ENCODE data around the gene NME4. TPM values are rescaled to one million over a fixed set of nuclear protein-coding genes. Genes with fewer than 3 reads are reported as not detected.

Gene NME4
- polyA plus RNA-seq, 2 donors, result 40.3 to 41.9 TPM

DNA sequence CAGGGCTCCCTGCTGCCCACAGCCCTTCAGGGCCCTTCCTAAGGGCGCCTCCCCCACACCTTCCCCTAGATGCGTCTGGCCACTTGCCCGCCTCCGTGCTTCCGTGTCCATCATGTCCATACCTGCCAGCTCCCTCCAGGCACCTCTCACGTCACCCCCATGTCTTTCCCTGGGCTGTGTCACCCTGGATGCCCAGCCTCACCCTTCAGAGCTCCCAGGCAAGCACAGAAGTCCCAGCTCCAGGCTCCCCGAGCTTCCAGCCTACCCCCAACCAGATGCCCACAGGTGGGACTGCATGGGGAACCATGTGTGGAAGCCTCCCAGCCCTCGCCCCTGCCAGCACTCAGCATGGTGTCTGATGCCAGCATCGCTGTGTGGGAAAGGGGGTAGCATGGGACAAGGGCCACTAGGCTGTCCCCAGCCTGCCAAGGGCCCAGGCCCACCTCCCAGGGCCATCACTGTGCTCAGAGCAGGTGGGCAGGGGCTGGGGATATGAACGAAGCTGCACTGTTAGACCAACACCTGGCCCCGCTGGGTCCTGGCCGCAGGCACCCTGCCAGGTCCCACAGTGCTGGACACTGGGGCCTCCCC, 42.6 kb upstream of the NME4 start:
- H3K4me3 ChIP-seq (ENCODE audit: low read depth in 1 of 2, low read length in 2 of 2), result no peak overlapping the region
- 66 to 82% methylated on average over 12 of the region's 12 CpGs for WGBS, 2 donors
- H3K27me3 ChIP-seq (ENCODE audit: control insufficient read depth in 1 of 2, insufficient read depth in 2 of 2, low read length in 2 of 2), result no peaks in the 10 kb centered on the region
- no peaks in the 10 kb centered on the region for H3K9me3 ChIP-seq (ENCODE audit: control insufficient read depth in 2 of 2, insufficient read depth in 1 of 2, low read depth in 1 of 2, low read length in 1 of 2)
- H3K36me3 ChIP-seq (ENCODE audit: control insufficient read depth in 2 of 2, insufficient read depth in 2 of 2, low read length in 1 of 2), result no peaks in the 10 kb centered on the region
- H3K27ac ChIP-seq (ENCODE audit: low read depth in 2 of 2, low read length in 1 of 2), result peak overlapping the region; percentile 84 to 88
- peaks cover 5 to 20% of the 10 kb centered on the region in 2 donors for H3K4me1 ChIP-seq (ENCODE audit: control insufficient read depth in 2 of 2, insufficient read depth in 2 of 2, low read length in 1 of 2)

DNA sequence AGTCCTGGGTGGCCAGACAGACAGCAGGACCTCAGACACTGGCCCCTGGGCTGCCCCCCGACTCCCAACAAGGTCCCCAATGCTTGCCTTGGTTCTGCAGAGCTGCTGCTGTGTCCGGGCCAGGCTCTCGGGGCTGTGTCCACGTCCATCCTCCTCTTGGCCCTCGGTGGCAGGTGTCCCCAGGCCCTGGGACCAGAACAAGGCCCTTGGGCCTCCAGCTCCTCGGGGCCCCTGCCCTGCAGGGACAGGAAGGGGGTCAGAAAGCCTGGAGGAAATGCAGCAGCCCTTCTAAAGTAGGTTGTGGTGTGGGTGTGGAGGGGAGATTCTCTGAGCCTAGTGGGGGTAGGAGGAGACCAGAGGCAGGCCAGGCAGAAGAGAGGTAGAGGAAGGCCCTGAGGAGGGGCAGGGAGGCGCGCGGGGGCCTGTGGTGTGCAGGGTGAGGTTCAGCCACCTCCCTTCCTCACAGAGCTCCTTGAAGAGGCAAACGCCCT, 42.0 kb upstream of the NME4 start:
- no peaks in the 10 kb centered on the region for H3K27me3 ChIP-seq (ENCODE audit: control insufficient read depth in 1 of 2, insufficient read depth in 2 of 2, low read length in 2 of 2)
- H3K4me1 ChIP-seq (ENCODE audit: control insufficient read depth in 2 of 2, insufficient read depth in 2 of 2, low read length in 1 of 2), result peaks cover 5 to 20% of the 10 kb centered on the region in 2 donors
- WGBS, 2 donors, result 83 to 84% methylated on average over 10 of the region's 10 CpGs
- H3K4me3 ChIP-seq (ENCODE audit: low read depth in 1 of 2, low read length in 2 of 2), result no peak overlapping the region
- no peaks in the 10 kb centered on the region for H3K36me3 ChIP-seq (ENCODE audit: control insufficient read depth in 2 of 2, insufficient read depth in 2 of 2, low read length in 1 of 2)
- H3K9me3 ChIP-seq (ENCODE audit: control insufficient read depth in 2 of 2, insufficient read depth in 1 of 2, low read depth in 1 of 2, low read length in 1 of 2), result no peaks in the 10 kb centered on the region
- H3K27ac ChIP-seq (ENCODE audit: low read depth in 2 of 2, low read length in 1 of 2), result peak overlapping the region in 1 of 2 donors; percentile 48

DNA sequence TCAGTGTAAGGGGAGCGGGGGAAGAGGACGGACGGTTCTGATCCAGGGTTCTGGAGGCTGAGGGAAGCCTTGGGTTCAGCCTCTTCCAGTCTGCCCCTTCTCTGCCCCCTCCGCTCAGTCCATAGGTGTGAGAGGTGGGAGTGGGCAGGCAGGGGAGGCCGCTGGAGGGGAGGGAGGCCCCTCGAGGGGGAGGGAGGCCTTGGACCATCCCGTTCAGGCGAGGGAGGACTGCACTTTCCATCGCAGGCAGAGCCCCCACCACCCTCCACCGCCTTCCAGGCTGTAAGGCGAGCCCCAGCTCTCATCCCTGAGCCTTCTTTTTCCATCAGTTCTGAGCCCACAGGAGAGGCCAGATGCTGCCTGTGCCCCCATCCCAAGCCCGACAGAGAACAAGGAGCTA, 40.3 kb upstream of the NME4 start:
- Histone ChIP-seq H3K27ac (ENCODE audit: low read depth in 2 of 2, low read length in 1 of 2) (no peak overlapping the region), H3K36me3 (ENCODE audit: control insufficient read depth in 2 of 2, insufficient read depth in 2 of 2, low read length in 1 of 2) (no peaks in the 10 kb centered on the region), H3K27me3 (ENCODE audit: control insufficient read depth in 1 of 2, insufficient read depth in 2 of 2, low read length in 2 of 2) (no peaks in the 10 kb centered on the region), H3K4me1 (ENCODE audit: control insufficient read depth in 2 of 2, insufficient read depth in 2 of 2, low read length in 1 of 2) (peaks cover 5 to 20% of the 10 kb centered on the region in 2 donors), H3K9me3 (ENCODE audit: control insufficient read depth in 2 of 2, insufficient read depth in 1 of 2, low read depth in 1 of 2, low read length in 1 of 2) (no peaks in the 10 kb centered on the region), H3K4me3 (ENCODE audit: low read depth in 1 of 2, low read length in 2 of 2) (no peak overlapping the region)
- 76 to 88% methylated on average over 8 to 12 of the region's 12 CpGs for WGBS, 2 donors

DNA sequence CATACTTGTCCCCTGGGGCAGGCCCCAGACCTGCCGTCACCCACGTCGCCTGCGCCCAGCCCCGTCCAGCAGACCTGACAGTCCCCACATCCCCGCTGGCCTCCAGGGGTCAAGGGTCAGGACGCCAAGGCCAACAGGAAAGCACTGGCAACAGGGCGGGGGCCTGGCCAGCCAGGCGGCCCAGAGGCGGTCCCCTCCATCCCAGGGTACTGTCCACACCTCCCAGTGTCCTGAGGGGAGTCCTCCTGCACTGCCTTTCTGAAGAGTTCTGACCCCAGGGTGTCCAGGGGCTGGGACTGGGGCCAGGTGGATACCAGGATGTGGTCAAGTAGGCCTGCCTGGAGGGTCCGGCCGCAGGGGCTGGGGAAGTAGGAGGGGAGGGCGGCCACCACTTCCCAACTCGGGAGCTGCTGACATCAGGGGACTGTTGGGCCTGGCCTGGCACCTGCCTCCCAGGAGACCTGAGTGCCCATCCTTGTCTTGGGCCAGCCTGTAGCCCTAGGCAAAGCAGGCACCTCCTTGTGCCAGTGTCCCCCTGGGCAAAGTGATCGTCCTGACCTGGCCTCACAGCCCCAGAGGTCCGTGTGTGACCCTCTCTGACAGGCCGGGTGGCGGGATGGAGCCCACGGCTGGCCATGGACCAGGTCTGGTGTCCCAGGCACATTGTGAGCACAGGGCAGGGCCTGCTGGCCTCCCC, 37.8 kb upstream of the NME4 start:
- Histone ChIP-seq H3K27me3 (ENCODE audit: control insufficient read depth in 1 of 2, insufficient read depth in 2 of 2, low read length in 2 of 2) (no peaks in the 10 kb centered on the region), H3K4me1 (ENCODE audit: control insufficient read depth in 2 of 2, insufficient read depth in 2 of 2, low read length in 1 of 2) (peaks cover 0 to 14% of the 10 kb centered on the region in 2 donors), H3K27ac (ENCODE audit: low read depth in 2 of 2, low read length in 1 of 2) (no peak overlapping the region), H3K4me3 (ENCODE audit: low read depth in 1 of 2, low read length in 2 of 2) (no peak overlapping the region), H3K9me3 (ENCODE audit: control insufficient read depth in 2 of 2, insufficient read depth in 1 of 2, low read depth in 1 of 2, low read length in 1 of 2) (no peaks in the 10 kb centered on the region), H3K36me3 (ENCODE audit: control insufficient read depth in 2 of 2, insufficient read depth in 2 of 2, low read length in 1 of 2) (no peaks in the 10 kb centered on the region)
- 77 to 82% methylated on average over 19 of the region's 19 CpGs for WGBS, 2 donors

DNA sequence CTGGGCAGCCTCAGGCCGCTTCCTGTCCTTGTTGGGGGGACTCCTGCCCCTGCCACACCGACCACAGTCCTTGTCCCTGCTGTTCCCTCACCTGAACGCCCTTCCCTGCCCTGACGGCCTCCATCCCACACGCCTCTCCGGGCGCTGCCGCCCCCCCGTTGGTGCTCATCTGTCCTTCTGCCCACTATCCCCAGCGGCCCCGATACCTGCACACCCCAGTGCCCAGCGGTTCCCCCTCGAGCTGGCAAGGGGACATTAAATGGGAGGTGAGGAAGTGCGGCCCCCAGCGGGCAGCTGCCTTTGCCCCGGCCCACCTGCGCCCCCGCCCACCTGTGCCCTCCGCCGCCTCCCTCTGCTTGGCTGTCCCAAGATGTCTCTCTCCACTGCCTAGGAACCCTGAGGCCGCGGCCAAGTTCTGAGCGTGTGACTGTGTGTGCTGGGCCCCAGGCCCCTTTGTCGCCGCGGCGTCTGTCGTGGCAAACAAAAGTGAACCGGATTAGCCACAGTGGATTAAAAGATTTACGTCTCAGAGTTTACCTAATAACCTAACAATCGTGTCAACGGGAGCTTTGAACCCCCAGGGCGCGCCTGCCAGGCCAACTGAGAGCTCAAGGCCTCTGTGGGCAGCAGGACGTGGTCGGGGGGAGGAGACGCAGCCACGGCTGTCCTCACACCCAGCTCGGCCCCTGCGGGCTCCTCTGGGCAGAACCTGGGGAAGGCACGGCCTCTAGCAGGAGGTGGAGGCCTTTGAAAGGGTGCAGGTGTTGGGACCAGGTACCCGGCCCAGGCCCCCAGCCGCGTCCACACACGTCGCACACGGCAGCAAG, 36.9 kb upstream of the NME4 start:
- H3K36me3 ChIP-seq (ENCODE audit: control insufficient read depth in 2 of 2, insufficient read depth in 2 of 2, low read length in 1 of 2), result no peaks in the 10 kb centered on the region

DNA sequence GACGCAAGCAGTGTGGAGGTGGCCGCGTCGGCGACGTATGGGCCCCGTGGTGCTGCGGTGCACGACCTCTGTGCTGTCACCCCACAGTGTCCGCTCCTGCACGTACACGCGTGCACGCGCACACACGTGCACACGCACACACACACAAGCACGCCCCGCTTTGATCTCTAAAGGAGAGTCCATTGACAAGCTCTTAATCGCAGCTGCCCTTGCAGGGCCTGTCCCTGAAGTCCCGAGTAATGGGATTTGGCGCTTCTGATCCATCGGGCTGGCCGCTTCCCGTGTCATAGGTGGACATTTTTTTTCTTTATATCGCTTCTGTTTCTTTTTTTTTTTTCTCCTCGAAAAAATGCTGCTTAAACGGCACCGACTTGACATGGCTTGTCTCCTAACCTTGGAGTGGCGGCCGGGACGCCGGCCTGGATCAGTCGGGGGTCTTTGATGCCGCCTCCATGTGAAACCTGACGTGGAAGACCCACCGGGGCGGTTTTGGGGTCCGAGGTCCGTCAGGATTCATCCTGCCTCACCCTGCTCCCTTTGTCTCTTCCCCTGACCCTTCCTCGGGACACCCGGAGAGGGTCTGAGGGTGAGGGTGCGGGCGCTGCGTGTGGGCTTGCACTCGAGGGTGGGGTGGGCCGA, 36.2 kb upstream of the NME4 start:
- WGBS, 2 donors, result 90 to 92% methylated on average over 47 of the region's 47 CpGs
- Histone ChIP-seq H3K27me3 (ENCODE audit: control insufficient read depth in 1 of 2, insufficient read depth in 2 of 2, low read length in 2 of 2) (no peaks in the 10 kb centered on the region), H3K4me3 (ENCODE audit: low read depth in 1 of 2, low read length in 2 of 2) (no peak overlapping the region), H3K4me1 (ENCODE audit: control insufficient read depth in 2 of 2, insufficient read depth in 2 of 2, low read length in 1 of 2) (peaks cover 0 to 4% of the 10 kb centered on the region in 2 donors), H3K36me3 (ENCODE audit: control insufficient read depth in 2 of 2, insufficient read depth in 2 of 2, low read length in 1 of 2) (no peaks in the 10 kb centered on the region), H3K27ac (ENCODE audit: low read depth in 2 of 2, low read length in 1 of 2) (no peak overlapping the region), H3K9me3 (ENCODE audit: control insufficient read depth in 2 of 2, insufficient read depth in 1 of 2, low read depth in 1 of 2, low read length in 1 of 2) (no peaks in the 10 kb centered on the region)

More for the DNA sequence above, 36.9 kb upstream of the NME4 start:
- Histone ChIP-seq H3K27ac (ENCODE audit: low read depth in 2 of 2, low read length in 1 of 2) (no peak overlapping the region), H3K27me3 (ENCODE audit: control insufficient read depth in 1 of 2, insufficient read depth in 2 of 2, low read length in 2 of 2) (no peaks in the 10 kb centered on the region), H3K4me1 (ENCODE audit: control insufficient read depth in 2 of 2, insufficient read depth in 2 of 2, low read length in 1 of 2) (peaks cover 0 to 5% of the 10 kb centered on the region in 2 donors), H3K9me3 (ENCODE audit: control insufficient read depth in 2 of 2, insufficient read depth in 1 of 2, low read depth in 1 of 2, low read length in 1 of 2) (no peaks in the 10 kb centered on the region), H3K4me3 (ENCODE audit: low read depth in 1 of 2, low read length in 2 of 2) (no peak overlapping the region)
- 83 to 89% methylated on average over 47 of the region's 47 CpGs for WGBS, 2 donors

DNA sequence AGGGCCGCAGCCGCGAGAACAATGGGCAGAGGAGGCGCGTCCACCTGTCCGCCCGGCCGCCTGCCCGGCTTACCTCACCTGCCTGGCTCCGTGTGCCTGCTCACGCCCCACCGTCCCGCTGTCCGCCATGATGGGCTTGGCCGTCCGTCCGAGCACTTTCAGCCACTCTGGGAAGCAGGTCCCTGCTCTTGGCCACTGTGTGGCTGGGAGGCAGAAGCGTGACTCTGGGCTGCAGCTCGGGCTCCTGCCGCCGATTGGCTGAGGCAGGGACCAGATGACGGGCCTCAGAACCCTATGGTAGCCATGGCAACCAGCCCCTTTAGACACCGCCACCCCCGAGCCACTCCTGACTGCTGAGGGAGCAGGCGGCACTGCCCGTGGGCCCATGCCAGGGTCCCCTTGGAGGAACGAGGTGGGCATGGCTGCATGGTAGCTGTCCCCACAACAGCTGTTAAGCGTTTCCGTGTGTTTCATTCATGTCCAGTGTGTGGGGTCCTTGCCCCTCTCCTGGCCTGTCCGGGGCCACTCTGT, 35.6 kb upstream of the NME4 start:
- peaks cover 0 to 4% of the 10 kb centered on the region in 2 donors for H3K36me3 ChIP-seq (ENCODE audit: control insufficient read depth in 2 of 2, insufficient read depth in 2 of 2, low read length in 1 of 2)
- WGBS, 2 donors, result 78 to 81% methylated on average over 30 of the region's 30 CpGs
- H3K27ac ChIP-seq (ENCODE audit: low read depth in 2 of 2, low read length in 1 of 2), result no peak overlapping the region
- no peaks in the 10 kb centered on the region for H3K27me3 ChIP-seq (ENCODE audit: control insufficient read depth in 1 of 2, insufficient read depth in 2 of 2, low read length in 2 of 2)
- H3K9me3 ChIP-seq (ENCODE audit: control insufficient read depth in 2 of 2, insufficient read depth in 1 of 2, low read depth in 1 of 2, low read length in 1 of 2), result no peaks in the 10 kb centered on the region
- peaks cover 0 to 4% of the 10 kb centered on the region in 2 donors for H3K4me1 ChIP-seq (ENCODE audit: control insufficient read depth in 2 of 2, insufficient read depth in 2 of 2, low read length in 1 of 2)
- H3K4me3 ChIP-seq (ENCODE audit: low read depth in 1 of 2, low read length in 2 of 2), result no peak overlapping the region

DNA sequence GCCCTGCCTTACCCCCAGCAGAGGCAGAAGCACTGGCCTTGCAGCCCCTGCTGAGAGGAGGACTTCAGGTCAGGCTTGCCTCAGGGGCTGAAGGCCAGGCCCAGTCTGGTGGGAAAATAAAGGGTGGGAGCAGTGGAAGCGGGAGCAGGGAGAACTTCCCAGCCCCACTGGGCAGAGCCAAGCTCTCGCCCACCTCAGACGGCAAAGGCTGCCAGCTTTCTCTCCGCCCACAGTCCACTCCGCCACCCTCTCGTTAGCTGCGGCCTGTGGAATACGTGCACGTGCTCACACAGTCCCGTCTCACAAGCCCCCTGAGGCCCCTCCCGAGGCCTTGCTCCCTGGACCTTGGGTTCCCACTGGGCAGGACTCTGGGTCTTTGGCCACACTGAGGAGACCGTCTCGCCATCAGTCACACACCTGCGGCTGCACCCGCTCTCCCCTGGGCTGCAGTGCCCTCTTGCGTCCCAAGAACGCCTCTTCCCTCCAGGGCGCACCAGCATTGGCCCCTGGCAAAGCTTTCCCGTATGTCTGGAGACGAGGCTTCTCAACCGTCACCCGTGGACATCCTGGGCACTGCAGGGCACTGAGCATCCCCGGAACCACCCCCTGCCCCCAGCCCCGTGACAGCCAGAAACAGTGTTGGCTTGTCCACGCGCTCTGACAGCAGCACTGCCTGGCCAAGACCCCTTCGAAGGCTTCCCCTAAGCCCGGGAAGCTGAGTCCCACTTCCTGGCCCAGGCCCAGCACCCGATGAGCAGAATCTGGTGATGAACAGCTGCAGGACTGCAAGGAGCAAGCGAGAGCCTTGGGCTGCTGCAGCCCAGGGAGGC, 34.9 kb upstream of the NME4 start:
- no peaks in the 10 kb centered on the region for H3K9me3 ChIP-seq (ENCODE audit: control insufficient read depth in 2 of 2, insufficient read depth in 1 of 2, low read depth in 1 of 2, low read length in 1 of 2)
- H3K4me1 ChIP-seq (ENCODE audit: control insufficient read depth in 2 of 2, insufficient read depth in 2 of 2, low read length in 1 of 2), result peaks cover 0 to 4% of the 10 kb centered on the region in 2 donors
- H3K36me3 ChIP-seq (ENCODE audit: control insufficient read depth in 2 of 2, insufficient read depth in 2 of 2, low read length in 1 of 2), result peaks cover 0 to 7% of the 10 kb centered on the region in 2 donors
- no peaks in the 10 kb centered on the region for H3K27me3 ChIP-seq (ENCODE audit: control insufficient read depth in 1 of 2, insufficient read depth in 2 of 2, low read length in 2 of 2)
- no peak overlapping the region for H3K27ac ChIP-seq (ENCODE audit: low read depth in 2 of 2, low read length in 1 of 2)
- 15 to 23% methylated on average over 27 to 30 of the region's 30 CpGs for WGBS, 2 donors
- H3K4me3 ChIP-seq (ENCODE audit: low read depth in 1 of 2, low read length in 2 of 2), result no peak overlapping the region
